Body of pancreas (tissue), 4 donors: ENCODE measurements around the gene CENPF.

ENCODE experiments used
- CTCF ChIP-seq, 7 experiments: fragments of 450-650 bp in 4 of 7; fragments of 200-600 bp in 3 of 7; sonication (generic) in 3 of 7; IDR thresholded peaks; one replicate each; pipeline ENCODE4 v1.5.1; 2016 to 2019; ENCODE audit warnings: antibody characterized with exemption in 7 of 7
- POLR2A ChIP-seq, 3 donors: fragments of 450-650 bp; IDR thresholded peaks; one replicate each; pipeline ENCODE4 v1.6.1; 2016; ENCODE audit warnings: antibody characterized with exemption in 3 of 3, mild to moderate bottlenecking in 2 of 3

DNA sequence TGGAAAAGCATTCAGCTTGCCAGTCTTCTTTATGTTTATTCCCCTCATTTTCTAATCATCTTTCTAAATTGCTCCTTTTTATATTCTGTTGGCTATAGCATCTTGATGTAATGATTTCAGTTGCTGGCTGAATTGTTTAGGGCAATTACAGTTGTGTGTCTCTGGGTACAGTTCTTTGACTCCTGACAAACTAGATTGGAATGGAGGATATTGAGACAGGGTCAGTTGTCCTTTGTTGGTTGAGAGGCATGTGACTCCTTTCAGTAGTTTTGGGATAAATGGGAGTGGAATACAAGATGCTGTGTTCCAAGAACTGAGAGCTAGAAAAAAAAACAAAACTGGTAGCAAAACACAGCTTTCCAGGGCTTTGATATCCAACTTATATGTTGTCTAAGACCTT, 1.5 kb downstream of the CENPF start:
- no peak for TF ChIP-seq CTCF (IDR thresholded peaks at IDR 0.05)
- no peak for TF ChIP-seq POLR2A (IDR thresholded peaks at IDR 0.05)
